SK-N-SH treated with all-trans-retinoic acid at 6 μM for 48 hours (cell line): ENCODE measurements around the gene DEF6.

ENCODE experiments used
- CSDC2 ChIP-seq: fragments of 250-450 bp; sonication (Bioruptor Pico); IDR thresholded peaks from 2 replicates; pipeline ENCODE4 v1.5.0; 2020; ENCODE audit warnings: mild to moderate bottlenecking, moderate library complexity
- OSR1 ChIP-seq: fragments of 250-450 bp; sonication (Bioruptor Pico); IDR thresholded peaks from 2 replicates; pipeline ENCODE4 v1.8.0; 2022; ENCODE audit warnings: moderate library complexity, mild to moderate bottlenecking, inconsistent platforms
- PPARA ChIP-seq: fragments of 250-450 bp; sonication (Bioruptor Pico); IDR thresholded peaks from 2 replicates; pipeline ENCODE4 v1.5.0; 2020; ENCODE audit warnings: mild to moderate bottlenecking, borderline replicate concordance
- RARB ChIP-seq: fragments of 250-450 bp; sonication (Bioruptor Pico); IDR thresholded peaks from 2 replicates; pipeline ENCODE4 v1.8.0; 2021; ENCODE audit warnings: mild to moderate bottlenecking, moderate library complexity
- SNAI2 ChIP-seq: fragments of 250-450 bp; sonication (Bioruptor Pico); IDR thresholded peaks from 2 replicates; pipeline ENCODE4 v1.5.0; 2020; ENCODE audit warnings: mild to moderate bottlenecking, moderate library complexity
- TCF4 ChIP-seq: fragments of 250-450 bp; sonication (Bioruptor Pico); IDR thresholded peaks from 2 replicates; pipeline ENCODE4 v1.8.0; 2021; ENCODE audit warnings: mild to moderate bottlenecking, moderate library complexity, borderline replicate concordance
- TSHZ2 ChIP-seq: fragments of 250-450 bp; sonication (Bioruptor Pico); IDR thresholded peaks from 2 replicates; pipeline ENCODE4 v1.5.0; 2020; ENCODE audit warnings: mild to moderate bottlenecking, moderate library complexity
- ZC3H10 ChIP-seq: fragments of 250-450 bp; sonication (Bioruptor Pico); IDR thresholded peaks from 2 replicates; pipeline ENCODE4 v1.5.1; 2021; ENCODE audit warnings: mild to moderate bottlenecking, moderate library complexity
- ZFP3 ChIP-seq: fragments of 250-450 bp; sonication (Bioruptor Pico); IDR thresholded peaks from 2 replicates; pipeline ENCODE4 v1.5.0; 2020; ENCODE audit warnings: mild to moderate bottlenecking, moderate library complexity
- ZFP30 ChIP-seq: fragments of 450-650 bp; formaldehyde crosslinking; IDR thresholded peaks from 2 replicates; pipeline ENCODE4 v1.5.0; 2022; ENCODE audit warnings: mild to moderate bottlenecking, moderate library complexity
- ZNF8 ChIP-seq: fragments of 450-650 bp; formaldehyde crosslinking; IDR thresholded peaks from 2 replicates; pipeline ENCODE4 v1.5.0; 2020; ENCODE audit warnings: mild to moderate bottlenecking, moderate library complexity
- TF ChIP-seq, protein P1 (sequence below): fragments of 250-450 bp; sonication (Bioruptor Pico); IDR thresholded peaks from 2 replicates; pipeline ENCODE4 v1.8.0; 2020; ENCODE audit warnings: mild to moderate bottlenecking, moderate library complexity, borderline replicate concordance

GRCh38 chr6:35262596-35262995 lies 35.0 kb upstream of the DEF6 start:
- TF ChIP-seq ZFP3 (CRISPR knock-in tag) = no peak
- no peak for TF ChIP-seq PPARA
- TF ChIP-seq ZC3H10 (CRISPR knock-in tag) = no peak
- no peak for TF ChIP-seq TCF4 (CRISPR knock-in tag)
- no peak for TF ChIP-seq RARB (CRISPR knock-in tag)
- no peak for TF ChIP-seq ZNF8 (CRISPR knock-in tag)
- TF ChIP-seq, protein P1, sequence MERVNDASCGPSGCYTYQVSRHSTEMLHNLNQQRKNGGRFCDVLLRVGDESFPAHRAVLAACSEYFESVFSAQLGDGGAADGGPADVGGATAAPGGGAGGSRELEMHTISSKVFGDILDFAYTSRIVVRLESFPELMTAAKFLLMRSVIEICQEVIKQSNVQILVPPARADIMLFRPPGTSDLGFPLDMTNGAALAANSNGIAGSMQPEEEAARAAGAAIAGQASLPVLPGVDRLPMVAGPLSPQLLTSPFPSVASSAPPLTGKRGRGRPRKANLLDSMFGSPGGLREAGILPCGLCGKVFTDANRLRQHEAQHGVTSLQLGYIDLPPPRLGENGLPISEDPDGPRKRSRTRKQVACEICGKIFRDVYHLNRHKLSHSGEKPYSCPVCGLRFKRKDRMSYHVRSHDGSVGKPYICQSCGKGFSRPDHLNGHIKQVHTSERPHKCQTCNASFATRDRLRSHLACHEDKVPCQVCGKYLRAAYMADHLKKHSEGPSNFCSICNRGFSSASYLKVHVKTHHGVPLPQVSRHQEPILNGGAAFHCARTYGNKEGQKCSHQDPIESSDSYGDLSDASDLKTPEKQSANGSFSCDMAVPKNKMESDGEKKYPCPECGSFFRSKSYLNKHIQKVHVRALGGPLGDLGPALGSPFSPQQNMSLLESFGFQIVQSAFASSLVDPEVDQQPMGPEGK (CRISPR knock-in tag) = no peak
- no peak for TF ChIP-seq TSHZ2 (CRISPR knock-in tag)
- no peak for TF ChIP-seq ZFP30
- TF ChIP-seq OSR1 (CRISPR knock-in tag) = no peak
- no peak for TF ChIP-seq CSDC2 (CRISPR knock-in tag)
- TF ChIP-seq SNAI2 (CRISPR knock-in tag) = no peak
